Measurements from ENCODE around the gene PCLAF. TPM values are rescaled to one million over a fixed set of nuclear protein-coding genes. Genes with fewer than 3 reads are reported as not detected.

Gene PCLAF
- total RNA-seq, 2 donors from 2014 or later, result 28.9 to 78.0 TPM

DNA sequence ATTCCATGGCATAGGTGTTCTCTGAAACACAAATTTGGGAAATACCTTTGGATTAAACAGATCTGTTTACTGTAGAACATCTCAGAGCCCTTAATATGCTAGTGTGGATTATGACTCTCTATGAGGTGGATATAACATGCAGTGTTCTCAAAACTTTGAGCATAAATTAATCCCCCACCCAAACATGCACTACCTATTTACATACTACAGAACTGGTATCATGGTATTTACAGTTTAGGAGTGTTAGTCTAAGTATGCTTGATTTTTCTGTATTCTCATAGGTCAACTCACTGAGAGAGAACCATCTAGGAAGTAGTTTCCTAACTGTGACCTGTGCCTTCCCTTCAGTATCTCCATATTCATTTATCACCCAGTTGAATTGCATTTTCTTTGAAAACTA lies 48.2 kb upstream of the PCLAF start:
- no peaks in the 10 kb centered on the region for H3K27me3 ChIP-seq (ENCODE audit: control insufficient read depth, insufficient read depth, low read length, poor library complexity, severe bottlenecking)
- H3K4me3 ChIP-seq (ENCODE audit: low read length), result no peak overlapping the region
- Mint-ChIP-seq H3K36me3 (ENCODE audit: low read depth) (peaks cover 46% of the 10 kb centered on the region), H3K4me1 (peaks cover 19% of the 10 kb centered on the region), H3K4me3 (no peak overlapping the region), H3K27ac (peak overlapping the region; percentile 5), H3K27me3 (ENCODE audit: insufficient read depth) (no peaks in the 10 kb centered on the region), H3K9me3 (no peaks in the 10 kb centered on the region)
- peaks cover 53% of the 10 kb centered on the region for H3K36me3 ChIP-seq (ENCODE audit: control insufficient read depth, insufficient read depth, low read length)
- TF ChIP-seq, protein P1, sequence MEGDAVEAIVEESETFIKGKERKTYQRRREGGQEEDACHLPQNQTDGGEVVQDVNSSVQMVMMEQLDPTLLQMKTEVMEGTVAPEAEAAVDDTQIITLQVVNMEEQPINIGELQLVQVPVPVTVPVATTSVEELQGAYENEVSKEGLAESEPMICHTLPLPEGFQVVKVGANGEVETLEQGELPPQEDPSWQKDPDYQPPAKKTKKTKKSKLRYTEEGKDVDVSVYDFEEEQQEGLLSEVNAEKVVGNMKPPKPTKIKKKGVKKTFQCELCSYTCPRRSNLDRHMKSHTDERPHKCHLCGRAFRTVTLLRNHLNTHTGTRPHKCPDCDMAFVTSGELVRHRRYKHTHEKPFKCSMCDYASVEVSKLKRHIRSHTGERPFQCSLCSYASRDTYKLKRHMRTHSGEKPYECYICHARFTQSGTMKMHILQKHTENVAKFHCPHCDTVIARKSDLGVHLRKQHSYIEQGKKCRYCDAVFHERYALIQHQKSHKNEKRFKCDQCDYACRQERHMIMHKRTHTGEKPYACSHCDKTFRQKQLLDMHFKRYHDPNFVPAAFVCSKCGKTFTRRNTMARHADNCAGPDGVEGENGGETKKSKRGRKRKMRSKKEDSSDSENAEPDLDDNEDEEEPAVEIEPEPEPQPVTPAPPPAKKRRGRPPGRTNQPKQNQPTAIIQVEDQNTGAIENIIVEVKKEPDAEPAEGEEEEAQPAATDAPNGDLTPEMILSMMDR (conservative IDR thresholded peaks at IDR 0.05), result no peak
- H3K9me3 ChIP-seq (ENCODE audit: control insufficient read depth, low read length), result no peaks in the 10 kb centered on the region
- no peak overlapping the region for H3K27ac ChIP-seq (ENCODE audit: low read depth, low read length)
- peaks cover 9% of the 10 kb centered on the region for H3K4me1 ChIP-seq (ENCODE audit: control insufficient read depth, insufficient read depth, low read length)
- H3K9ac ChIP-seq (ENCODE audit: extremely low read depth, low read length, poor library complexity, severe bottlenecking), result no peak overlapping the region
- no peak for DNase-seq

DNA sequence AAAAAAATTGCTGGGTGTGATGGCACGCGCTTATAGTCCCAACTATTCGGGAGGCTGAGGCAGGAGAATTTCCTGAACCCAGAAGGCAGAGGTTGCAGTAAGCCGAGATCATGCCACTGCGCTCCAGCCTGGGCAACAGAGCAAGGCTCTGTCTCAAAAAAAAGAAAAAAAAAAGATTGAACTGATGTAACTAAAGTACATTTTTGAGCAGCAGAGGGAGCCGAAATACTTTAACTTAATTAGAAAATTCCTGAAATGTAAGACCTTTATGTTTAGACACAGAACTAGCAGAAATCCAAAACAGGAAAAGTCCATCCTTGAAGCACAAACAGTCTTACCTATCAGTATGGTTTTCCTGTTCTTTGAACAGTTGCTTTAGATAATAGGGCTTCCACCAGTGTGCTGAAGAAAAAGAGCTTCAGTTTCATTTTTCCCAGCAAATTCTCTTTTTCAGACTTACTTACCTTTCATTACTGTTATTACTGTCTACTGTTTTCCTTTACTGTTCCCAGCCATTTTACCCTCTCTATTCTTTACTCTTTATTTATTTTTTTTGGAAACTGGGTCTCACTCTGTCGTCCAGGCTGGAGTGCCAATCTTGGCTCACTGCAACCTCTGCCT lies 45.7 kb upstream of the PCLAF start:
- 95 to 100% methylated on average over 4 to 7 of the region's 7 CpGs for WGBS, 2 experiments (ENCODE audit: insufficient coverage in 1 of 2, insufficient read length in 1 of 2)
- peaks cover 56% of the 10 kb centered on the region for H3K36me3 Mint-ChIP-seq (ENCODE audit: low read depth)
- H3K9me3 Mint-ChIP-seq, result no peaks in the 10 kb centered on the region
- DNase-seq, result no peak
- Histone ChIP-seq H3K9ac (ENCODE audit: extremely low read depth, low read length, poor library complexity, severe bottlenecking) (no peak overlapping the region), H3K36me3 (ENCODE audit: control insufficient read depth, insufficient read depth, low read length) (peaks cover 62% of the 10 kb centered on the region), H3K27ac (ENCODE audit: low read depth, low read length) (no peak overlapping the region), H3K27me3 (ENCODE audit: control insufficient read depth, insufficient read depth, low read length, poor library complexity, severe bottlenecking) (no peaks in the 10 kb centered on the region), H3K9me3 (ENCODE audit: control insufficient read depth, low read length) (no peaks in the 10 kb centered on the region), H3K4me3 (ENCODE audit: low read length) (no peak overlapping the region), H3K4me1 (ENCODE audit: control insufficient read depth, insufficient read depth, low read length) (peaks cover 9% of the 10 kb centered on the region)
- H3K27me3 Mint-ChIP-seq (ENCODE audit: insufficient read depth), result no peaks in the 10 kb centered on the region
- no peak overlapping the region for H3K27ac Mint-ChIP-seq
- H3K4me1 Mint-ChIP-seq, result peaks cover 19% of the 10 kb centered on the region
- no peak overlapping the region for H3K4me3 Mint-ChIP-seq
- TF ChIP-seq, protein P1 (conservative IDR thresholded peaks at IDR 0.05), result peak; percentile 48

DNA sequence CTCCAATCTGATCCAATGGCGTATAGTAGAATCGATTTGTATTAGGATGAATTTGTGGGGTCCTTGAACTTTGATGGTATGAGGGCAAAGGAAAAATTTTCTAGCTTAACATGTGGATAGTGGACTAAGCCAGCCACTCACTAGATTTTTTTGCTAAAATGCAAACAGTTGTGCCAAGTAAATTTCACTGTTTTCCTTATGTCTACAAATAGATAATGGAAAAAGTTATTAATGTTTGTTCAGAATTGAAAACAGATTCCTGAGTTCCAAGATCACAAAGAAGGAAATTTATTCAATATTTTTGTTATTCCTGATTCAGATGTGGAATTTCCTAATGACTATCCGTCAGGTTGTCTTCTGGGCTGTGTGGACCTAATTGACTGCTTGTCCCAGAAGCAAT lies 44.0 kb upstream of the PCLAF start:
- DNase-seq, result no peak
- Mint-ChIP-seq H3K36me3 (ENCODE audit: low read depth) (peaks cover 56% of the 10 kb centered on the region), H3K27me3 (ENCODE audit: insufficient read depth) (no peaks in the 10 kb centered on the region), H3K27ac (no peak overlapping the region), H3K4me1 (peaks cover 9% of the 10 kb centered on the region), H3K9me3 (no peaks in the 10 kb centered on the region), H3K4me3 (no peak overlapping the region)
- Histone ChIP-seq H3K9me3 (ENCODE audit: control insufficient read depth, low read length) (no peaks in the 10 kb centered on the region), H3K4me1 (ENCODE audit: control insufficient read depth, insufficient read depth, low read length) (peaks cover 9% of the 10 kb centered on the region), H3K9ac (ENCODE audit: extremely low read depth, low read length, poor library complexity, severe bottlenecking) (no peak overlapping the region), H3K36me3 (ENCODE audit: control insufficient read depth, insufficient read depth, low read length) (peaks cover 64% of the 10 kb centered on the region), H3K27me3 (ENCODE audit: control insufficient read depth, insufficient read depth, low read length, poor library complexity, severe bottlenecking) (no peaks in the 10 kb centered on the region), H3K4me3 (ENCODE audit: low read length) (no peak overlapping the region), H3K27ac (ENCODE audit: low read depth, low read length) (no peak overlapping the region)
- WGBS, 2 experiments (ENCODE audit: insufficient coverage in 1 of 2, insufficient read length in 1 of 2), result 92 to 100% methylated on average over 1 to 3 of the region's 3 CpGs
- TF ChIP-seq, protein P1 (conservative IDR thresholded peaks at IDR 0.05), result no peak

Measured in endodermal cell (in vitro differentiated cells).